ENCODE data around the gene CDK9.

- no peak for TF ChIP-seq CTCF (conservative IDR thresholded peaks at IDR 0.05; ENCODE audit: low read depth in 2 of 2)
- TF ChIP-seq EZH2 (IDR thresholded peaks at IDR 0.05; ENCODE audit: low read depth, unreplicated experiment), result no peak
- TF ChIP-seq JUNB (IDR thresholded peaks at IDR 0.05; ENCODE audit: unreplicated experiment), result no peak
- TF ChIP-seq POLR2AphosphoS5 (IDR thresholded peaks at IDR 0.05; ENCODE audit: low read depth), result peak; percentile 64
- TF ChIP-seq STAT1 (IDR thresholded peaks at IDR 0.05; ENCODE audit: unreplicated experiment), result no peak
- no peak for TF ChIP-seq CREB1 (CRISPR knock-in tag; IDR thresholded peaks at IDR 0.05; ENCODE audit: low read depth)
- TF ChIP-seq EZH2phosphoT487 (IDR thresholded peaks at IDR 0.05; ENCODE audit: unreplicated experiment), result no peak
- TF ChIP-seq REST (IDR thresholded peaks at IDR 0.05; ENCODE audit: unreplicated experiment), result no peak
These were observed 23.9 kb downstream of the CDK9 start for GRCh38 chr9:127809540-127810377.
